ENCODE measurements around the gene MOB2.
A peak's percentile ranks its signal among the peaks of the same experiment; 100 is the strongest.

The MOB2 gene, protein sequence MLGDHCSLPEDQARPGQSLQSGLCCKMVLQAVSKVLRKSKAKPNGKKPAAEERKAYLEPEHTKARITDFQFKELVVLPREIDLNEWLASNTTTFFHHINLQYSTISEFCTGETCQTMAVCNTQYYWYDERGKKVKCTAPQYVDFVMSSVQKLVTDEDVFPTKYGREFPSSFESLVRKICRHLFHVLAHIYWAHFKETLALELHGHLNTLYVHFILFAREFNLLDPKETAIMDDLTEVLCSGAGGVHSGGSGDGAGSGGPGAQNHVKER

DNA sequence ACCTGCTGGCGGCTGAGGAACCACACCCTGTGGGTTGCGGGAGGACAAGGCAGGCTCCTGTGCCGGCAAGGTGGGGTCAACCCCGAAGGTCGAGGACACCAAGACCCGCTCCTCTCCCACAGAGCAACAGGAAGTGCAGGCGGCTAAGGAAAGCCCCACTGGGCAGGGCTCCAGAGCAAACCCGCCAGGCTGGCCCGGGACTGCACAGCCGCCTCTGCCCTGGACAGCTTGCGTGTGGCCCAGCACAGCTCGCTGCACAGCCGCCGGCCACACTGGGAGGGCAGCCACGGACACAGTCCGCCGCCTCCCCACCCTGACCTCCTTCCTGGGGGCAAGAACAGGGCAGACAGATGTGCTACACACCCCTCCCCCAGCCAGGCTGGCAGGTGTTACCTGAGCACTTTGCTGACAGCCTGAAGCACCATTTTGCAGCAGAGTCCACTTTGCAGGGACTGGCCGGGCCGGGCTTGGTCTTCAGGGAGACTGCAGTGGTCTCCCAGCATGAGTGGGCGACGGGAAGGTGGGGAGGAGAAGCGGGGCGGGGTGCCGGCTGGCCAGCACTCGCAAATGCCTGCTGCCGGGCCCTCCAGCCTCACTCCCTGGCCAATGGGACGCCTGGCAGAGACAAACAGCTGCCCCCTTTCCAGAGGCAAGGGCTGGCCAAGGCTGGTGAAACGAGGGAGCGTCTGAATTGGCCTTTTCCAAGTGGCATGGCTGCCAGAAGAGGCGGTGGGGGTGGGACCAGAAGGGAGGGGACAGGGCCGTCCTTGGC, at the start of gene MOB2:
Gene MOB2, minus strand, starts transcription at position 726 of the 772 bp plus-strand sequence. Its CDS starts 223 bp downstream, at position 503.
- no peaks in the 10 kb centered on the region for H3K9me3 Mint-ChIP-seq
- H3K36me3 Mint-ChIP-seq = no peaks in the 10 kb centered on the region
- H3K4me3 Mint-ChIP-seq = no peak within 1 kb of the TSS
- H3K27me3 Mint-ChIP-seq = no peaks in the 10 kb centered on the region
- CTCF ChIA-PET = no interaction called here
- no peak for DNase-seq
- H3K27ac Mint-ChIP-seq = no peak within 1 kb of the TSS
- H3K4me1 Mint-ChIP-seq = no peaks in the 10 kb centered on the region

DNA sequence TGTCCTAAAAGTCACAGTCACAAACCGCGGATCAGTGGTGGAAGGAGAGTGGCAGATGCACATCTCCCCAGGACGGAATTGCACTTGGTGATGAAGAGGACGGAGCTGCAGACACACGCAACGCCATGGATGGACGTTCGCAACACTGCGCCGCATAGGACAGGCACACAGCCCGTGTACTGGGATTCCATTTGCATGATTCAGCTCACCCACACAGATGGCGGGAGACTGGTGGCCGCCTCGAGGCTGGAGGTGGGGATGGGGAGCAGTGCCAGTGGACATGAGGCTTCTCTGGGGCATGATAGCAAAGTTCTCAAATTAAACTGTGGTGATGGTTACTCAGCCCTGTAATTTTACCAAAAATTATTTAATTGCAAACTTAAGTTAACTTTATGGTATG, 48.1 kb upstream of the MOB2 start:
- CTCF ChIA-PET = no interaction called here
- DNase-seq = no peak
- Mint-ChIP-seq H3K27me3 (peaks cover 16% of the 10 kb centered on the region), H3K4me3 (no peak overlapping the region), H3K36me3 (peaks cover 14% of the 10 kb centered on the region), H3K27ac (no peak overlapping the region), H3K9me3 (no peaks in the 10 kb centered on the region), H3K4me1 (peaks cover 20% of the 10 kb centered on the region)

DNA sequence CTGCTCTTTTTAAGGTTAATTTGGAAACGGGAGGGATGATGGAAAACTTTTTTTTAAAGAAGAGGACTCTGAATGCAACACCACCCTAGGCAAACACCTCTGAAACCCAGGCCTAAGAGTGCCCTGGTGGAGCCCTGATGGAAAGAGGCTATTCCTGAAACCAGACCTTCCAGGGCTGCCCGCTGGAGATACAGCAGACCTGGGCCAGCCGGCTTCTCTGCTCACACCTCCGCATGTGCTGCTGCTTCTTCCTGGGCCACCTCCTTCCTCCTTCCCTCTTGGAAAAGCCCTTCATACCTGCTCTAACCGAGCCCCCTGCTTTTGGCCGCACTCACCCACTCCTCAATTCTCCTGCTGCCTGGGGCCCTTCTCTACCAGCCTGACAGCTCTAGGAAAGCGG, 47.6 kb upstream of the MOB2 start:
- Mint-ChIP-seq H3K4me1 (peaks cover 20% of the 10 kb centered on the region), H3K36me3 (peaks cover 14% of the 10 kb centered on the region), H3K9me3 (no peaks in the 10 kb centered on the region), H3K27ac (no peak overlapping the region), H3K27me3 (peaks cover 14% of the 10 kb centered on the region), H3K4me3 (no peak overlapping the region)
- DNase-seq = no peak
- CTCF ChIA-PET = no interaction called here

DNA sequence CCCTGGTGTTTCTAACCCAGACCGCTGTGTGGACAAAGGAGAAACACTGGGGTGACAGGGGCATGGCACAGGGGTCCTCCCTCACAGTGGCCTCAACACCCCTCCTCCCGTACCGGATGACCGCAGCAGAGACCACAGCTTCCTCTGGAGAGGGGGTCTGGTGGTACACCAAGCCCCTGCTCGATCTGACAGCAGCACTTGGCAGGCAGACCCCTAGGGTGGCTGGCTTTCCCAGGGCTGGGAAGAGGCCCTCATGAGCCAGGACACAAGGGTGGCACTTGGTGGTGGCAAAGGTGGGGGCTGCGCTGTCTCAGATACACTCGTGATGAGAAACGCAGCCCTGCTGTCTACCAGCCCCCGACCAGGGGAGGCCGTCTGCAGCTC, 46.8 kb upstream of the MOB2 start:
- Mint-ChIP-seq H3K4me1 (peaks cover 20% of the 10 kb centered on the region), H3K27me3 (peaks cover 6% of the 10 kb centered on the region), H3K36me3 (peaks cover 14% of the 10 kb centered on the region), H3K27ac (no peak overlapping the region), H3K9me3 (no peaks in the 10 kb centered on the region), H3K4me3 (no peak overlapping the region)
- no peak for DNase-seq
- CTCF ChIA-PET = no interaction called here

DNA sequence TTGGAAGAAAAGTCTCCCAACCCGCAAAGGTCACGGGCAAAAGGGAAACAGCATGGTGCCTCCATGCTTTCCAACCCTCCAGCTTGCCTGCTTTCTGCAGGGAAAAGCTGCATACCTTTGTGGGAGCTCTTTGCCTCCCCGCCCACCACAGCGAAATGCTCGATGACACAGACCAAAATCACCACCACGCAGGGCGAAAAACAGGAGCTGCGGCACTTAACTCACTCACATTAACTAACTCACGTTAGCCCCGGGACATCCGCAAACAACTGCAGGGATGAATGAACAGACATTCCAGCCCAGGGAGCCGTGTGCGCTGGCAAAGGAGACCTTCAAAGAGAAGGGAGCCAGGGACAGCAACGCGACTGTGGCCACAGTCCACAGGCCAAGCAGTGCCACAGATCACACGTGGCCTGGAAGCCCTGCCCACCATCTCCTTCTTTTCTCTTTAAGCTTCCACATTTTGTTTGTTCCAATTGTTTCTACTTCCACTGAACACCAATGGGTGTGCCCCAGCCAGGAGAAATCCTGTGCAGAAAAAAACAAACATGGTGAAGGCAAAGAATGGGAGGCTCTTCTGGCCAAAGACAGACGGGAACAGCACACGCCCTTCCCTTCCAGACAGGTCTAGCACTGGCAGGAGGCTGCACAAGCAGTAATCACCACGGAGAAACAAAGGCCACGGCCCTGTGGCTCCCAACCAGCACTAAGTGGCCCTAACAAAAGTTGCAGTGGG, 46.2 kb upstream of the MOB2 start:
- H3K27ac Mint-ChIP-seq = no peak overlapping the region
- H3K9me3 Mint-ChIP-seq = no peaks in the 10 kb centered on the region
- peaks cover 14% of the 10 kb centered on the region for H3K36me3 Mint-ChIP-seq
- no peak for DNase-seq
- H3K27me3 Mint-ChIP-seq = peaks cover under 1% of the 10 kb centered on the region
- no peak overlapping the region for H3K4me3 Mint-ChIP-seq
- CTCF ChIA-PET = no interaction called here
- H3K4me1 Mint-ChIP-seq = peaks cover 17% of the 10 kb centered on the region

DNA sequence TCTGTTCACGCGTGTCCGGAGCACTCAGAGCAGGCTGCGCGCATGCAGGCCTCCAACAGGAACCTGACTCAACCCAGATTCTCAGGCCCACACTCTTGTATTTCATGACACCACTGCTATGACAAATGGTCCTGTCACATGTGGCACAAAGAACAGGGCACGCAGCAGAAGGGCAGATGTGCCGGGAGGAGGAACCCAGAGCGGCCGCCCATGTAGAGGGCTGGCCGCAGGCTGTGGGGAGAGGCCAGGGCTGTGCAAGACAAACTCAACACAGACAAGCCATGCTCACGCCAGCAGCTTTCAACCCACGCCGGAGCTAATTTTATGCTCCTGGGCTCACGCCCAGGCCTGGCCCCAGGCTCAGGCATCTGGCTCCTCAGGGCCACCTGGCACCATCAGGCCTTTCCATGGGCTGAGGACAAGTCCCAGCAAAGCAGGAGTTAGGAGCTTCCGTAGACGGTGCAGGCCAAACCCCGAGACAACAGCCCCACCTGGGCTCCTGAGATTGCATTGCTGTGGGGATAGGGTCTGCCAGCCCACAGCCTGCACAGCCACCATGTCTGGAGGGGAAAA, 45.5 kb upstream of the MOB2 start:
- no peak overlapping the region for H3K4me3 Mint-ChIP-seq
- H3K36me3 Mint-ChIP-seq = peaks cover 14% of the 10 kb centered on the region
- H3K27me3 Mint-ChIP-seq = no peaks in the 10 kb centered on the region
- no peak for DNase-seq
- CTCF ChIA-PET = no interaction called here
- peaks cover 15% of the 10 kb centered on the region for H3K4me1 Mint-ChIP-seq
- H3K9me3 Mint-ChIP-seq = no peaks in the 10 kb centered on the region
- H3K27ac Mint-ChIP-seq = no peak overlapping the region

DNA sequence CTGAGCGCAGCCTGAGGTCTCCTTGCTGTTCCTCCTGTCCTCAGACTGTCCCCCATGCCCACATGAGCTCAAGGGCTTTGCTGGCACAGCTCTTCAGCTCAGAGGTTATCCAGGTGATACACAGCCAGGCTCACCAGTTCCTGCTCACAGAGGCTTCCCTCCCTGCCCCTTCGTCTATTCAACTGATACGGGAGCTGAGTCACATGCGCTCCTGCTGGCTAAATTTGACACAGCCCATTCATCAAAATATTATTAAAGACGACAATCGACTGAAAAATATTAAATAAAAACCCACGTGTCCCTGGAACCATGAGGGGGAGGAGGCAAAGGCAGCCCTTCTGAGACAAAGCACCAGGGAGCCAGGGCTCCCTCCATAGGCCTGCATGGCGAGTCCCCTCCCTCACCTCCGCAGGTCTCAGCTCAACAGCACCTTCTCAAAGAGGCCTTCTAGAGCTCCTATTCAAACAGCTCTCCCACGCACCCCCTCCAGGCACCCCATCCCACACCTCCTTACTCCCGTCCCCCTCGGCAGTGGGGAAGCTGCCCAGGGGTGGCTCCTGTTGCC, 45.0 kb upstream of the MOB2 start:
- Mint-ChIP-seq H3K36me3 (peaks cover 14% of the 10 kb centered on the region), H3K4me1 (peaks cover 12% of the 10 kb centered on the region), H3K9me3 (no peaks in the 10 kb centered on the region), H3K4me3 (no peak overlapping the region), H3K27me3 (no peaks in the 10 kb centered on the region), H3K27ac (peak overlapping the region; percentile 55)
- CTCF ChIA-PET = no interaction called here
- DNase-seq = no peak

DNA sequence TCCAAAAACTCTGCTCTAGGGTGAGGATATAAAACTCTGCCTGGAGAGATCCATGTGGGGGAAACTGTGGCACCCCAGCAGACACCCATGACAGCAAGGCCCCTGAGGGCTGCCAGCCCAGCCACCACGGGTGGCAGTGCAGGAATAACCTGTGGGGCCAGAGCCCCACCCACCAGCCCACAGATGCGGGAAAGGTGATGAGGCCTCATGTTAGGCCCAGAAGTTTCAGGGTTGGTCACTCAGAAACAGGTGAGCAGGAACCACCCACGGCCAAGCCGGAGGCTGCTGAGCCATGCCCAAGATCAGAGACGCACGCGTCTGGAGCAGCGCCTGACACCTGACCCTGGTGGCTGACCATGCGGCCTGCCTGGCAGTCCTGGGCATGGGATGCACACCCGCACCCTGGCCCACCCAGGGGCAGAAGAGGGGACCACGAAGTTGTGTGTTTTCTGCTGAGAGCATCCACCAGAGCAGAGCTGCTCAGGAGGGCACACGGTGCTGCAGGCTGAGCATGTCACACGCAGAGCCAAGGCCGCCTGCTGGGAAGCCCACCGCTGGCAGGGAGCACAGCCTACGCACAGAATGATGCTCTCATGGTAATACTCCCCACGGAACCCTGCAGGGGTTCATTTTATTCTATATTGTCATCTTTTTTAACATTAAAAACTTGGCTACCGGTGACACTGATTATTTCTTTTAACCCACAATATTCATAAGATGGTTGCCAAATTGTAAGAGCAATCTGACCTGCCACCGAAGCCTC, 44.3 kb upstream of the MOB2 start:
- Mint-ChIP-seq H3K36me3 (peaks cover 13% of the 10 kb centered on the region), H3K4me1 (peaks cover 11% of the 10 kb centered on the region), H3K9me3 (no peaks in the 10 kb centered on the region), H3K27ac (no peak overlapping the region), H3K27me3 (no peaks in the 10 kb centered on the region), H3K4me3 (no peak overlapping the region)
- DNase-seq = no peak
- CTCF ChIA-PET = no interaction called here

DNA sequence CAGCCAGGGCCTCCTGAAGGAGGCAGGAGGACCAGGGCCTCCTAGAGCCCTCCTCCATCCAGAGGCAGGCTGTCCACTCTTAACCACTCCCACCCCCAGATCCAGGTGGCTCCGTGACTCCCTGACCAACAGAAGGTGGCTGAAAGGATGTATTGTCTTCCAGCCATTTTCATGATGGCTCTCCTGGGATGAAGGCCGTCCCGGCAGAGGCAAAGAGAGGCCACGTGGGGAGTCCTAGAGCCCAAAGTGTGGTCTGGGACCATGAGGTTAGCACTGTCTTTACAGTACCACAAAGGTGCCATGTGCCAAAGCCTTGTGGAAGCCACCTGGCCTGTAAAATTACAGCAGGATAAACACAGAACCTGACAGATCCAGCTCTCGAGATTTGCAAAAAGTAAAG, 43.2 kb upstream of the MOB2 start:
- no peak for DNase-seq
- Mint-ChIP-seq H3K36me3 (peaks cover 9% of the 10 kb centered on the region), H3K4me1 (peaks cover 6% of the 10 kb centered on the region), H3K9me3 (no peaks in the 10 kb centered on the region), H3K4me3 (no peak overlapping the region), H3K27ac (no peak overlapping the region), H3K27me3 (no peaks in the 10 kb centered on the region)
- CTCF ChIA-PET = no interaction called here

DNA sequence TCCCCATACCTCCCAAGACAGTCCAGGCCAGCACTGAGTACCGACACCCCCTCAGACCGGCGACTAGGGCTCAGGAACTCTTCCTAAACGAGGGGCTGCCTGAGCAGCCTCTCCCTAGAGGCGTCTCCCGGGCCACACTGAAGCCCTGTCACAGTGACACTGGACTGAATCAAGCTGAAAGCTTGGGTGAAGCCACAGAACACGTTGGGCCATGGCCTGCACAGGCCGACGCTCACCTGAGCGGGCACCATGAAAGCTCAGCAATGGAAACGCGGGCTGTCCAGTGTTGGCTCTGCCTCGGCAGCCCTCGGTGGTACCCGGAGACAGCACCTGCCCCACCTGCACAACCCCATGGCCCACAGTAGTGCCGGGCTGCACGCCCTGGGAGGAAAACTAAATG, 42.7 kb upstream of the MOB2 start:
- no peak for DNase-seq
- Mint-ChIP-seq H3K27ac (no peak overlapping the region), H3K9me3 (no peaks in the 10 kb centered on the region), H3K4me1 (peaks cover 6% of the 10 kb centered on the region), H3K27me3 (no peaks in the 10 kb centered on the region), H3K4me3 (no peak overlapping the region), H3K36me3 (peaks cover 4% of the 10 kb centered on the region)
- CTCF ChIA-PET = no interaction called here

DNA sequence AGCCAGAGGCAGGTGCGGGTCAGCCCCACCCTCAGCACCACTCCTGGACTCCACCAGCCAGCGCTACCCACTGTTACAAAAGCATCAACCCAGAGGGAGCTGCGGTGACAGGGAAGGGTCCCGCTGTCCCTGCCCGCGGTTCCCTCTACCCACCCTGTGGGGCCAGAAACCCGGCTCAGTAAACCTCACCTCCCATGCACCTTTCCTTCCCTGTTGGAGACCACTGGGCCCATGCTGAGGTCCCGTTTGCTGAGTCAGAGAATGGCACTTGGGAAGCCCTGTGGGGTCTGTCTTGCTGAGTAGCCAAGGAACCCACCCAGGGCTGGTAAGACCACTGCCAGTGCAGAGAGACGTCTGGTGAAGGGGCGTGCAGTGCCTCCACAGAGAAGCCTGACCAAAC, 42.1 kb upstream of the MOB2 start:
- Mint-ChIP-seq H3K4me1 (peaks cover 6% of the 10 kb centered on the region), H3K9me3 (no peaks in the 10 kb centered on the region), H3K4me3 (no peak overlapping the region), H3K27ac (no peak overlapping the region), H3K27me3 (no peaks in the 10 kb centered on the region), H3K36me3 (peaks cover 3% of the 10 kb centered on the region)
- no peak for DNase-seq
- CTCF ChIA-PET = no interaction called here

DNA sequence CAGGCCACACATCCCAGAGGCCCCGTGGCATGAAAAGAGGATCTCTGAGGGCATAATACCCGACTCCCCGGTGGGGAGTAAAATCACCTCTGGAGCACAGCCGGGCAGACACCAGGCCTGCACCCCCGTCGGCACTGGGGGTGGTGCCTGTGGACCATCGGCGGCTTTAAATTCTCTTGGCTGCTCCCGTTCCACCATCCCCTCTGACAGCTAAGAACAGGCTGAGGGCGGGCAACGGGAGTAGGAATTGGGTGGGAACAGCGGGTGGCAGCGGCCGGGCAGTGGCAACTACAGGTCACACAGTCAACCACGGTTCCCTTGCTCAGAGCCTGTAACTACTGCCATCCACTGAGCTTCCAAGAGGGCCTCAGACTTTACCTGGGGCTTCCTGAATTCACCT, 40.2 kb upstream of the MOB2 start:
- H3K36me3 Mint-ChIP-seq = no peaks in the 10 kb centered on the region
- DNase-seq = no peak
- H3K27me3 Mint-ChIP-seq = no peaks in the 10 kb centered on the region
- CTCF ChIA-PET = no interaction called here
- no peak overlapping the region for H3K27ac Mint-ChIP-seq
- no peak overlapping the region for H3K4me3 Mint-ChIP-seq
- no peaks in the 10 kb centered on the region for H3K9me3 Mint-ChIP-seq
- peaks cover 4% of the 10 kb centered on the region for H3K4me1 Mint-ChIP-seq

DNA sequence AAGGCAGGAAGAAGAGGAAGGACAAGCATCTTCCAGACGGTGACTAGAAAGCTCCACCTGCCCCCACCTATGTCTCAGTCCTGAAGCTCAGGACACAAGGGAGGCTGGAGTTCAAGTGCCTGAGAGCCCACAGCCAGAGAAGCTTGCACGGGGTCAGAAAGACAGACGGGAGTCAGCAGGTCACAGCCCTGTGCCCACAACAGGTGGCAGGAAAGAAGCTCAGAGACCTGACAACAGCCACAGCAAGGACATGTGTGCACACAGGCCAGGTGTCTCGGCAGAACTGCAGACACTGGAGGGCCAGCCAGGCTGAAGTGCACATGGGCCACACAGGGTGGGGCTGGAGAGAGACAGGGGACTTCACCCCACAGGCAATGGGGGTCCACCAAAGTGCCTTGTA, 37.2 kb upstream of the MOB2 start:
- DNase-seq = no peak
- H3K4me1 Mint-ChIP-seq = no peaks in the 10 kb centered on the region
- no peaks in the 10 kb centered on the region for H3K36me3 Mint-ChIP-seq
- no peaks in the 10 kb centered on the region for H3K9me3 Mint-ChIP-seq
- H3K4me3 Mint-ChIP-seq = no peak overlapping the region
- H3K27me3 Mint-ChIP-seq = no peaks in the 10 kb centered on the region
- CTCF ChIA-PET = no interaction called here
- no peak overlapping the region for H3K27ac Mint-ChIP-seq

DNA sequence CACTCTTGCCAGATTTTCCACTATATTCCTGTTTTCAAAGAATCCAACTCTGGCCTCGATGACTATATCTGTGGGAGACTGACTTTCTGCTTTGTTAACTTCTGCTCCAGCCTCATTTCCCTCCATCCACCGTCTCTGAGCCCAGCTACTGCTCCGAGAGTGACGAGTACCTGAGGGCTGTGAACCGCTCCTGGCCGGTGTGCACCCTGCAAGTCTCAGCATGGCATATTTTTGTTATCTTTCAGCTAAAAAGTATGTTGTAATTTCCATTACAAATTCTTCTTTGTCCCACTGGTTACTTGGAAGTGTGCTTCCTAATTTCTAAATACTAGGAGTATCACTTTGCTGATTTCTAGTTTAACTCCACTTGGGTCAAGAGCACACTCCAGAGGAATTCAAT, 36.5 kb upstream of the MOB2 start:
- no peak overlapping the region for H3K27ac Mint-ChIP-seq
- H3K36me3 Mint-ChIP-seq = no peaks in the 10 kb centered on the region
- no peaks in the 10 kb centered on the region for H3K9me3 Mint-ChIP-seq
- no peaks in the 10 kb centered on the region for H3K4me1 Mint-ChIP-seq
- no peak for DNase-seq
- H3K27me3 Mint-ChIP-seq = no peaks in the 10 kb centered on the region
- CTCF ChIA-PET = no interaction called here
- H3K4me3 Mint-ChIP-seq = no peak overlapping the region
